ENCODE measurements around the gene CCDC12.

- TF ChIP-seq BHLHE40 (IDR thresholded peaks at IDR 0.05; ENCODE audit: borderline replicate concordance), result no peak
- TF ChIP-seq SP1 (IDR thresholded peaks at IDR 0.05), result no peak
Observed at GRCh38 chr3:46921041-46921440, 55.5 kb downstream of the CCDC12 start.
